Measurements from ENCODE around the gene TEFM.
"Not testable (repeated sequence)": the region's sequence is repeated elsewhere in the genome, so short reads cannot be mapped to it uniquely, and the experiment has no call there.

Gene TEFM

DNA sequence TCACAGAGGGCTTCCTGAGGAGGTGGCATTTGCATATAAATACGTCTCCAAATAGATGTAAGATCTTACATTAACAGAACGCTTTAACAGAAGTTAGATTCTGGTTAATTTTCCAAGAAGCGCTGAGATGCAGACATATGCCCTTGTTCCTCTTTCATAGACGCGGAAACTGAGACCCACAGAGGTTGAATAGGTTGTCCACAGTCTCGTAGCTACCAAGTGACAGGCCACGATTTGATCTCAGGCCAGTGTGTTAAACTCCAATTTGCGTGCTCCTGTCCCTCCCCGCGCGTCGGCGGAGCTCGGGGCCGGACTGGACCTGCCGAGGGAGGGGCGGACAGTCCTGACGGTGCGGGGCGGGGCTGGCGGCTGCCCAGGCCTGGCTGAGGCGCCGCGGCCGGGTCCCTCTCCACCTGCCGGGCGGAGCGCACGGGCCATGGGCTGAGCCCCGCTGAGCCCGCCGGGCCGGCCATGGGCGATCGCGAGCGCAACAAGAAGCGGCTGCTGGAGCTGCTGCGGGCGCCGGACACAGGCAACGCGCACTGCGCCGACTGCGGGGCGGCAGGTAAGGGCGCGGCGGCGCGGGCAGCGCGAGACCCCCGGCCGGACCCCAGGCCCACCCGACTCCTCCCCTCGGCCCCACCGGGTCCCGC lies 15.6 kb upstream of the TEFM start, which contains the start of gene ADAP2:
TSS of gene ADAP2 (plus strand) at position 402 of the 653 bp plus-strand sequence. CDS start at position 472, 70 bp downstream.
- no peak for DNase-seq (ENCODE audit: low read depth in 2 of 3, low spot score in 2 of 3)

- DNase-seq (ENCODE audit: low read depth in 2 of 3, low spot score in 2 of 3) = no peak
Observed at GRCh38 chr17:30920683-30921543, 14.9 kb upstream of the TEFM start.

GRCh38 chr17:30920282-30920681 lies 14.2 kb upstream of the TEFM start:
- DNase-seq (ENCODE audit: low read depth in 2 of 3, low spot score in 2 of 3) = no peak

- DNase-seq (ENCODE audit: low read depth in 2 of 3, low spot score in 2 of 3) = no peak
Observed at GRCh38 chr17:30917050-30917449, 11.0 kb upstream of the TEFM start.

DNA sequence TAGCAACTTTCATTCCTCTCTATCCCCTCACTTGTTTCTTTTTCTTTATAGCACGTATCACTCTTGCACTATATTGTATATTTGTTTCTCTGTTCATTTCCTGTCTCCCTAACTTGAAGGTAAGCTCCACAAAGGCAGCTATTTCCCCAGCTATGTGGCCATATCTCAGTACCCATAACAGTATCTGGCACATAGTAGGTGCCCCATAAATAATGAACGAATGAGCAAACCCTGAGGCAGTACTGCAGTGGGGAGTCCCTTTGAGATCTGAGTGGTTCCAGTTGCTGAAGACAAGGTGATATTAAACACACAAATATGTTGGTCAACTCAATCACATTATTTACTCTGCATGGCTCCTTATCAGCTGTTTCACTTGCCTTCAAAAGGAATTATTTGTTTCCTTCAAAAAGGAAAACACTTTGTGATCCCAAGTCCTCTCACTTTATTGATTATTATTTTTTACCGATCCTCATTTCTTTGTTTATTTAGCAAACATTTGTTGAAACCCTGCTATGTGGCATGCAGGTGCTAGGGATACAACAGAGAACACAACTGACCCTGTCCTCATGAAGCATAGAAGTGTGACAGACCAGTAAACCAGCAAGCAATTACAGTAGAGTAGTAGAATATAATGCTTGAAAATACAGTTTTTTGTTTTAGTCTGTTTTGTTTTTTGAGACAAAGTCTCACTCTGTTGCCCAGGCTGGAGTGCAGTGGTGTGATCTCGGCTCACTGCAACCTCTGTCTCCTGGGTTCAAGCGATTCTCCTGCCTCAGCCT lies 10.0 kb upstream of the TEFM start:
- no peak for DNase-seq (ENCODE audit: low read depth in 2 of 3, low spot score in 2 of 3)

DNA sequence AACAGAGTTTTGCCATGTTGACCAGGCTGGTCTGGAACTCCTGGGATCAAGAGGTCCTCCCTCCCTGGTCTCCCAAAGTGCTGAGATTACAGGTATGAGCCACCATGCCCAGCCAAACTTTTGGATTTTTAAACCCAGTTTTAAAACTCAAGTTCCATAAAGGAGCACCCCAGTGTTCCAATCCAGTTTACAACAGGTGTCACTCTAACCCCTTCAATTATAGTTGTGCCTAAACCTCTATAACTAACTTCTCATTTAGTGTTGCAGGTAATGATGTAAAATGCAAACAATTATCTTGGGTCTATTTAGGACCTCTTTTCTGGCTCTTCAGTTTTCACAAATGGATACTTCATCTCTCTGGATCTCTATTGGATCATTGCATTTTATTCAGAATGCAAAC lies 7.9 kb upstream of the TEFM start:
- no peak for DNase-seq (ENCODE audit: low read depth in 2 of 3, low spot score in 2 of 3)

- not testable (repeated sequence) for DNase-seq (ENCODE audit: low read depth in 2 of 3, low spot score in 2 of 3)
Observed at GRCh38 chr17:30910151-30910550, 4.1 kb upstream of the TEFM start.

DNA sequence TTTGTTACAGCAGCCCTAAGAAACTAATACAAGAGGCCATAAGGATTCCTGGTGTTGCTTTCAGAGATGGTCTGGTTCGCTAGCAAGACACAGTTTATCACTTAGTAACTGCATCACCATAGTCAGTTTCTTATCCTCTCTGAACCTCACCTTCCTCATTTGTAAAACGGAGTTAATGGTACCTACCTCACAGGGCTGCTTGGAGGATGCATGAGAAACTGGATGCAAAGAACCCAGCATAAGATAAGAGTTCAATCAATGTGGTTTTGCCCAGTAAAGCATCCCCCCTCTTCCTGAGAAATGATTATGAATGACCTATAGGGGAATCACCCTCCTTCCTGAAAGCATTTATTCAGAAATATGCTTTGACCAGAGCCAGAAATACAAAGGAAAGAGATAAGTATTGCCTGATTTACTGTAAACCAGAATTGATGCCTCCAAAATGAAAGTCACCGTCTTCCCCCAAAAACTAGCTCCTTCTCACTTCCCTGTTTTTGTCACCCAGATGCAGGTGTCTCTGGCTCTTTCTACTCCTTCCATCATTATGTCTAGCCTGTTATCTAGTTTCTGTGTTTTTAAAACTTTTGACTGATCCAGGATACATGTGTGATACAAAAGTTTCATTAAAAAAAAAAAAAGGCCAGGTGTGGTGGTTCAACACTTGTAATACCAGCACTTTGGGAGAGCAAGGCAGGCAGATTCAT lies 2.8 kb upstream of the TEFM start:
- no peak for DNase-seq (ENCODE audit: low read depth in 2 of 3, low spot score in 2 of 3)

DNA sequence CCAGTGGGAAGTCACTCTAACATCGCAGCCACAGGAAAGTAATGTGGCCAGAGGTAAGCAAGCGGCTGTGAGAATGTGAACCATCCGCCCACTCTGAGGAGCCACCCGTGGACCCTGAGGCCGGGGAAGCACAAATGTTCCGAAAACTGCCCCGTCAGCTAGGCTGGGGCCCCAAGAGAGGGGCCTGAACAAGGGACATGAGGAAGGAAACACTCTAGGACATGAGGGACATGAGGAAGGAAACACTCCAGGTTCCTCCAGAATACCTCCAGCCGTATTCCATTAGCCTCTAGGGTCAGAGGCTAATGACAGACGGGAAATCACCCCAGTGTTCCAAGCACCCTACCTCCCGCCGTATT lies 317 bp downstream of the TEFM start:
- peak in 2 of 3 experiments; percentile 6 to 7 for DNase-seq (ENCODE audit: low read depth in 2 of 3, low spot score in 2 of 3)

GRCh38 chr17:30897311-30897710 lies 8.7 kb downstream of the TEFM start:
- DNase-seq (ENCODE audit: low read depth in 2 of 3, low spot score in 2 of 3) = no peak

DNA sequence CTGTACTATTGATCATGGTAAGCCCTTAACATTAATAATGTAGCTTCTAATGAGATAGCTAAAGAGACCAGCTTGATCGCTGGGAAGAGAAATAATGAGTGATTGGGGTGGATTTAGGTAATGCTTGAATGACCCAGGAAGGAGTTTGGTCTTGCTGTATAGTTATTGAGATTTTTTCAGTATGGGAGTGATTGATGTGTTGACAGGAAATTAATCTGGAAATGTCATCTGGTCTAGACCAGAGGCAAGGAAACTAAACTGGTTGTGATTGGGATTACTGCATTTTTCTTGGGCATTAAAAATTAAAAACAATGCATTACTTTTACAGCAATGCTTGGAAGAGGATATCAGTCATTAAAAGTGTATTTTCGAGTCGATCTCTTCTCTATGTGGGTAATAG lies 11.8 kb downstream of the TEFM start:
- DNase-seq (ENCODE audit: low read depth in 2 of 3, low spot score in 2 of 3) = no peak

DNA sequence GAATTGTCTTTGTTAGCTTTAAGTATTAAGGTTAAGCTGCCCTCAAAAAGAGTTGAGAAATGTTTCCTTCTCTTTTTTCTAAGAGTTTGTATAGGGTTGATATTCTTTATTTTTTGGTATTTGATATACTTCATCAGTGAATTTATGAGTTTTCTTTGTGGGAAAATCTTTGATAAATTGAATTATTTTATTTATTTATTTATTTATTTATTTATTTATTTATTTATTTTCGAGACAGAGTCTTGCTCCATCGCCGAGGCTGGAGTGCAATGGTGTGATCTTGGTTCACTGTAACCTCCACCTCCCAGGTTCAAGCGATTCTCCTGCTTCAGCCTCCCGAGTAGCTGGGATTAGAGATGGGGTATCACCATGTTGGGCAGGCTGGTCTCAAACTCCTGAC lies 19.9 kb downstream of the TEFM start:
- DNase-seq (ENCODE audit: low read depth in 2 of 3, low spot score in 2 of 3) = no peak

- DNase-seq (ENCODE audit: low read depth in 2 of 3, low spot score in 2 of 3) = no peak
Observed at GRCh38 chr17:30869005-30869404, 37.0 kb downstream of the TEFM start.

- no peak for DNase-seq (ENCODE audit: low read depth in 2 of 3, low spot score in 2 of 3)
Observed at GRCh38 chr17:30864636-30865035, 41.4 kb downstream of the TEFM start.

DNA sequence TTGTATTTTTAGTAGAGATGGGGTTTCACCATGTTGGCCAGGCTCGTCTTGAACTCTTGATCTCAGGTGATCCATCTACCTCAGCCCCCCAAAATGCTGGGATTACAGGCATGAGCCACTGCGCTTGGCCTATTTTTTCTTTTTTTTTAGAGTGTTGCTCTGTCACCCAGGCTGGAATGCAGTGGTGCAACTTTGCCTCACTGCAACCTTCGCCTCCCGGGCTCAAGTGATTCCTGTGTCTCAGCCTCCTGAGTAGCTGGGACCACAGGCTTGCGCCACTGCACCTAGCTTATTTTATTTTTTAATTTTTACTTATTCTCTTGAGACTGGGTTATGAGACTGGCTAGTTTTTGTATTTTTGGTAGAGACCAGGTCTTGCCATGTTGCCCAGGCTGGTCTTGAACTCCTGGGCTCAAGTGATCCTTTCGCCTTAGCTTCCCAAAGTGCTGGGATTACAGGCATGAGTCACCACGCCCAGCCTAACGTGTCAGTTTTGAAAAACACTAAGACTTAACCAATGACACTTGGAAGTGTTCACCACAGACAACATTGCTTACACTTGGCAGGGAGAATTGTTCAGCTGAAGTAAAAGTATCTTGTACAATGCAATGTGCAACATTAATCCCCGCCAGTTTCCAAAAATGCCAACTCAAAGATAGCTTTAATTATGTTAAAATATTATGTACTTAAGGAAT lies 47.3 kb downstream of the TEFM start:
- no peak for DNase-seq (ENCODE audit: low read depth in 2 of 3, low spot score in 2 of 3)

GRCh38 chr17:30854146-30854545 lies 51.9 kb downstream of the TEFM start:
- DNase-seq (ENCODE audit: low read depth in 2 of 3, low spot score in 2 of 3) = no peak

Measured in activated CD8-positive, alpha-beta memory T cell treated with anti-CD3 and anti-CD28 coated beads for 48 hours (primary cell).